Endothelial cell of umbilical vein (primary cell): ENCODE data around the gene INMT. TPM values are rescaled to one million over a fixed set of nuclear protein-coding genes. Genes with fewer than 3 reads are reported as not detected.

Source experiments
- BruUV-seq: library from RNA; stranded (reverse); fragments of 400-500 nt; replicated peaks from 2 replicates; lab custom pipeline; 2021; lab: Mats Ljungman, UMichigan
- CTCF ChIA-PET: fragments of 300-600, 350-600 bp; sonication (Branson Sonifier 250); formaldehyde crosslinking; loops from one replicate; lab custom pipeline; 2021; ENCODE audit warnings: antibody characterized with exemption, inconsistent platforms; lab: Charles Lee
- POLR2A ChIA-PET: fragments of 300-600, 350-600 bp; sonication (Branson Sonifier 250); formaldehyde crosslinking; loops from one replicate; lab custom pipeline; 2021; ENCODE audit warnings: antibody characterized with exemption, inconsistent platforms; lab: Charles Lee
- DNase-seq: peaks from one replicate; pipeline ENCODE4 v3.0.0-alpha.2; 2011; ENCODE audit warnings: low read depth, low spot score
- FAIRE-seq: peaks from 2 replicates; lab custom pipeline; 2011; peaks lifted over from hg19 to GRCh38; lab: Jason Lieb, UNC
- H2AFZ ChIP-seq: 2 replicates; pipeline ENCODE4 v1.6.0; 2012; ENCODE audit warnings: low read depth, low read length, control low read depth, inconsistent platforms
- H3K27ac ChIP-seq: 2 replicates; pipeline ENCODE4 v1.5.1; 2011; ENCODE audit warnings: low read depth, mild to moderate bottlenecking, control low read depth, low read length, moderate library complexity; ENCODE audit not compliant: insufficient read depth
- H3K27me3 ChIP-seq, 2 experiments: 2 replicates each; pipeline versions ENCODE4 v1.6.0 to v1.6.1; 2011; ENCODE audit warnings: low read length in 2 of 2, mixed read lengths in 1 of 2; ENCODE audit not compliant: control insufficient read depth in 2 of 2, insufficient read depth in 2 of 2
- H3K36me3 ChIP-seq, 2 experiments: 2 replicates in 1 of 2; 3 replicates in 1 of 2; pipeline ENCODE4 v1.5.1; 2011; ENCODE audit warnings: low read length in 2 of 2, mild to moderate bottlenecking in 1 of 2, moderate library complexity in 1 of 2; ENCODE audit not compliant: control insufficient read depth in 2 of 2, insufficient read depth in 2 of 2; ENCODE audit errors: extremely low read depth in 1 of 2
- H3K4me1 ChIP-seq: 3 replicates; pipeline ENCODE4 v1.5.1; 2011; ENCODE audit warnings: mild to moderate bottlenecking, low read length; ENCODE audit not compliant: control insufficient read depth, insufficient read depth; ENCODE audit errors: extremely low read depth
- H3K4me2 ChIP-seq: 2 replicates; pipeline ENCODE4 v1.6.1; 2011; ENCODE audit warnings: low read length, control low read depth, mixed read lengths; ENCODE audit not compliant: insufficient read depth
- H3K4me3 ChIP-seq, 3 experiments: fragments of 200-600 bp in 1 of 3; sonication (generic), shearing (Covaris generic) in 1 of 3; replicated peaks in 1 of 3; 2 replicates each; pipeline ENCODE4 v1.5.1; 2011 to 2016; ENCODE audit warnings: control low read depth in 3 of 3, low read length in 3 of 3, mild to moderate bottlenecking in 2 of 3, inconsistent platforms in 1 of 3, low read depth in 1 of 3, moderate library complexity in 1 of 3; ENCODE audit not compliant: insufficient read depth in 1 of 3
- H3K79me2 ChIP-seq: 2 replicates; pipeline ENCODE4 v1.6.0; 2012; ENCODE audit warnings: low read length, inconsistent platforms; ENCODE audit not compliant: control insufficient read depth, insufficient read depth
- H3K9ac ChIP-seq: replicated peaks from 2 replicates; pipeline ENCODE3; 2011; ENCODE audit warnings: low read length, control low read depth; ENCODE audit not compliant: insufficient read depth; ENCODE audit errors: extremely low read depth
- H3K9me1 ChIP-seq: replicated peaks from 3 replicates; pipeline ENCODE4 v1.6.0; 2011; ENCODE audit warnings: mild to moderate bottlenecking, low read length; ENCODE audit not compliant: control insufficient read depth, insufficient read depth; ENCODE audit errors: extremely low read depth
- H3K9me3 ChIP-seq: replicated peaks from 2 replicates; pipeline ENCODE4 v1.5.1; 2012; ENCODE audit warnings: low read length, inconsistent platforms; ENCODE audit not compliant: control insufficient read depth, insufficient read depth
- H4K20me1 ChIP-seq: replicated peaks from 2 replicates; pipeline ENCODE3; 2011; ENCODE audit warnings: mild to moderate bottlenecking, low read length; ENCODE audit not compliant: control insufficient read depth, insufficient read depth; ENCODE audit errors: extremely low read depth
- FOS ChIP-seq: IDR thresholded peaks from 2 replicates; pipeline ENCODE4 v1.6.1; 2011; ENCODE audit warnings: mild to moderate bottlenecking, low read length, moderate library complexity, borderline replicate concordance; ENCODE audit not compliant: insufficient read depth
- MYC ChIP-seq: IDR thresholded peaks from one replicate; pipeline ENCODE4 v1.6.1; 2011; ENCODE audit warnings: mild to moderate bottlenecking, low read depth, low read length
- POLR2A ChIP-seq: IDR thresholded peaks from 2 replicates; pipeline ENCODE4 v1.6.1; 2012; ENCODE audit warnings: low read depth, mild to moderate bottlenecking, control low read depth, low read length
- dilution Hi-C: fragments of 300-500 bp; cut with MboI; formaldehyde crosslinking; loops from one replicate; pipeline ENCODE4 v1.15.0; 2019; ENCODE audit warnings: low sequenced_read_pairs; ENCODE audit not compliant: extremely low pct_ligation_motif_present
- intact Hi-C: fragments of 100-400 bp; cut with micrococcal nuclease; formaldehyde crosslinking; loops from one replicate; pipeline ENCODE4 v1.10.0; 2022
- polyA plus RNA-seq, 4 experiments: library from polyadenylated mRNA; depleted of rRNA in 3 of 4; stranded (reverse) in 3 of 4; unstranded in 1 of 4; fragments of >200 nt; gene quantifications; 2 replicates each; pipeline versions ENCODE4 v1.2.1 to v1.2.3, GENCODE V29; 2011 to 2012; ENCODE audit warnings: missing spikeins in 1 of 4
- total RNA-seq: library from RNA; stranded (reverse); gene quantifications from 2 replicates; pipeline ENCODE4 v1.2.3, GENCODE V29; 2021
- TF ChIP-seq, protein P1 (sequence below): IDR thresholded peaks from 2 replicates; pipeline ENCODE4 v1.6.1; 2011; ENCODE audit not compliant: insufficient read depth, insufficient read length

Gene INMT
- total and polyA plus RNA-seq, 2 donors (not counting 3 experiments of a cell fraction or from before 2014, with no cell fraction given) = not detected

DNA sequence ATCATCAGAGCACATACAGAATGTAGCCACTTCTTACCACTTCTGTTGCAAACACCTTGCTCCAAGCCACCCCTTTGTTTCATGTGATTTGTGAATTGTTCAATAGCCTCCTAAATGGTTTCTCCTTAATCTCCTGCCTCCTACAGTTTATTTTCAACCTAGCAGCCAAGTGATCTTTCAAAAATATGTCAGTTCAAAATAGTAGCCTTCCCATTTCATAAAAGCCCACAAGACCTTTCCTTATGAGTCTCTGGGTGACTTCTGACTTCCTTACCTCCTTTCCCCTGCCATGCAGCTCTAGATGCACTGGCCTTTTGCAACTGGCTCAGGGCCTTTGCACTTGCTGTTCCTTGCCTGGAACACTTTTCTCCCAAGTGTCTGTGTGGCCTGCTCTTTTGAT lies 24.1 kb downstream of the INMT start:
- Histone ChIP-seq H3K36me3 (peaks cover 0 to 1% of the 10 kb centered on the region in 2 experiments), H4K20me1 (no peaks in the 10 kb centered on the region), H3K27me3 (no peaks in the 10 kb centered on the region), H3K9me3 (no peaks in the 10 kb centered on the region), H3K9me1 (no peaks in the 10 kb centered on the region), H3K79me2 (no peaks in the 10 kb centered on the region), H3K4me2 (no peak overlapping the region), H3K9ac (no peak overlapping the region), H3K27ac (no peak overlapping the region), H3K4me3 (no peak overlapping the region), H3K4me1 (peaks cover 6% of the 10 kb centered on the region), H2AFZ (no peak overlapping the region)
- dilution Hi-C loops (no loop called here), intact Hi-C loops (no loop called here)
- TF ChIP-seq MYC (no peak), FOS (no peak), POLR2A (no peak)
- TF ChIP-seq, protein P1, sequence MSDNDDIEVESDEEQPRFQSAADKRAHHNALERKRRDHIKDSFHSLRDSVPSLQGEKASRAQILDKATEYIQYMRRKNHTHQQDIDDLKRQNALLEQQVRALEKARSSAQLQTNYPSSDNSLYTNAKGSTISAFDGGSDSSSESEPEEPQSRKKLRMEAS = no peak
- no peak for FAIRE-seq
- ChIA-PET POLR2A (no interaction called here), CTCF (no interaction called here)
- BruUV-seq = no TSS peak
- no peak for DNase-seq

DNA sequence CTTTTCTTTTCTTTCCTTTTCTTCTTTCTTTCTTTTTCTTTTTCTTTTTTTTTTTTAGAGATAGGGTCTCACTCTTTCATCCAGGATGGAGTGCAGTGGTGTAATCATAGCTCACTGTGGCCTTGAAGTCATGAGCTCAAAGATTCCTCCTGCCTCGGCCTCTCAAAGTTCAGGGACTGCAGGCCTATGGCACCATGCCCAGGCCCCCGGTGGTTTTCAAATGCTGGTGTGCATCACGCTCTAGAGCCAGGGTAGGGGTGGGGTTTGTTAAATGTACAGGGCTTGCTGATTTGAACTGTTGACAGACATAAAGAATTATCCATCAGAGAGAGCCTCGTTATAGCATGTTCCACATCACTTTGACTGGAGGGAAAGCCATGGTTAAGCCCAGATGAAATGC lies 25.0 kb downstream of the INMT start:
- H3K9me1 ChIP-seq = no peaks in the 10 kb centered on the region
- H3K4me1 ChIP-seq = peaks cover 4% of the 10 kb centered on the region
- FAIRE-seq (no peak), DNase-seq (no peak)
- H3K27ac ChIP-seq = no peak overlapping the region
- H4K20me1 ChIP-seq = no peaks in the 10 kb centered on the region
- H3K27me3 ChIP-seq = no peaks in the 10 kb centered on the region
- intact Hi-C loops = no loop called here
- ChIA-PET POLR2A (no interaction called here), CTCF (no interaction called here)
- no peaks in the 10 kb centered on the region for H3K79me2 ChIP-seq
- H3K36me3 ChIP-seq = peaks cover 0 to 1% of the 10 kb centered on the region in 2 experiments
- no TSS peak for BruUV-seq
- H3K9ac ChIP-seq = no peak overlapping the region
- dilution Hi-C loops = no loop called here
- no peak overlapping the region for H3K4me2 ChIP-seq
- no peak overlapping the region for H3K4me3 ChIP-seq
- no peaks in the 10 kb centered on the region for H3K9me3 ChIP-seq
- TF ChIP-seq, protein P1 = no peak
- no peak overlapping the region for H2AFZ ChIP-seq
